H9 (cell line): Measurements from ENCODE around the gene ENOX1. TPM values are rescaled to one million over a fixed set of nuclear protein-coding genes. Genes with fewer than 3 reads are reported as not detected.

Source experiments
- DNase-seq: peaks from one replicate; pipeline ENCODE4 v3.0.0-alpha.2; 2017
- H2AFZ ChIP-seq: one replicate; pipeline ENCODE4 v1.6.1; 2013; ENCODE audit warnings: mild to moderate bottlenecking, low read length, control low read depth, moderate library complexity
- H2AK5ac ChIP-seq: 2 replicates; pipeline ENCODE4 v1.6.1; 2013; ENCODE audit warnings: low read length, control low read depth, mixed read lengths; ENCODE audit not compliant: insufficient read length
- H2BK120ac ChIP-seq: one replicate; pipeline ENCODE4 v1.6.1; 2013; ENCODE audit warnings: low read depth, mild to moderate bottlenecking, low read length, control low read depth, inconsistent platforms; ENCODE audit not compliant: poor library complexity, severe bottlenecking
- H2BK12ac ChIP-seq: 2 replicates; pipeline ENCODE4 v1.6.1; 2013; ENCODE audit warnings: low read length, control low read depth, mixed read lengths, low read depth; ENCODE audit not compliant: insufficient read length
- H2BK15ac ChIP-seq: 2 replicates; pipeline ENCODE4 v1.6.1; 2013; ENCODE audit warnings: low read depth, low read length, control low read depth
- H2BK20ac ChIP-seq: one replicate; pipeline ENCODE4 v1.6.1; 2013; ENCODE audit warnings: low read depth, mild to moderate bottlenecking, low read length, control low read depth, inconsistent platforms; ENCODE audit not compliant: poor library complexity, severe bottlenecking
- H2BK5ac ChIP-seq: 2 replicates; pipeline ENCODE4 v1.6.1; 2013; ENCODE audit warnings: low read length, control low read depth, mixed read lengths; ENCODE audit not compliant: insufficient read length
- H3K14ac ChIP-seq: 2 replicates; pipeline ENCODE4 v1.6.1; 2013; ENCODE audit warnings: low read length, control low read depth; ENCODE audit not compliant: insufficient read depth
- H3K18ac ChIP-seq: 2 replicates; pipeline ENCODE4 v1.6.1; 2013; ENCODE audit warnings: low read depth, mild to moderate bottlenecking, mixed read lengths, low read length, control low read depth; ENCODE audit not compliant: insufficient read length
- H3K23ac ChIP-seq: 2 replicates; pipeline ENCODE4 v1.6.1; 2013; ENCODE audit warnings: low read length, control low read depth, mixed read lengths, low read depth; ENCODE audit not compliant: insufficient read length
- H3K23me2 ChIP-seq: 2 replicates; pipeline ENCODE4 v1.6.1; 2013; ENCODE audit warnings: low read depth, mild to moderate bottlenecking, mixed read lengths, low read length, control low read depth; ENCODE audit not compliant: insufficient read length, poor library complexity, severe bottlenecking
- H3K27ac ChIP-seq: 2 replicates; pipeline ENCODE4 v1.5.1; 2013; ENCODE audit warnings: low read length, control low read depth, mixed read lengths, low read depth; ENCODE audit not compliant: insufficient read length
- H3K27me3 ChIP-seq: 2 replicates; pipeline ENCODE4 v1.6.1; 2013; ENCODE audit warnings: low read length, control low read depth, inconsistent platforms; ENCODE audit not compliant: insufficient read depth
- H3K4ac ChIP-seq: 2 replicates; pipeline ENCODE4 v1.6.1; 2013; ENCODE audit warnings: low read depth, mild to moderate bottlenecking, control low read depth, inconsistent platforms, low read length, moderate library complexity
- H3K4me1 ChIP-seq: 2 replicates; pipeline ENCODE4 v1.6.1; 2013; ENCODE audit warnings: low read length, control low read depth, inconsistent platforms; ENCODE audit not compliant: insufficient read depth
- H3K4me2 ChIP-seq: 2 replicates; pipeline ENCODE4 v1.6.1; 2013; ENCODE audit warnings: low read length, control low read depth, mixed read lengths; ENCODE audit not compliant: insufficient read length, insufficient read depth
- H3K56ac ChIP-seq: 2 replicates; pipeline ENCODE4 v1.6.1; 2013; ENCODE audit warnings: low read depth, mild to moderate bottlenecking, mixed read lengths, low read length, control low read depth; ENCODE audit not compliant: insufficient read length
- H3K79me1 ChIP-seq: 2 replicates; pipeline ENCODE4 v1.6.1; 2013; ENCODE audit warnings: low read depth, mild to moderate bottlenecking, moderate library complexity, low read length, control low read depth, inconsistent platforms; ENCODE audit not compliant: insufficient read depth, poor library complexity, severe bottlenecking
- H3K79me2 ChIP-seq: 2 replicates; pipeline ENCODE4 v1.6.1; 2013; ENCODE audit warnings: low read length, control low read depth, inconsistent platforms; ENCODE audit not compliant: insufficient read depth
- H3K9ac ChIP-seq: 2 replicates; pipeline ENCODE4 v1.6.1; 2013; ENCODE audit warnings: low read length, control low read depth, mixed read lengths; ENCODE audit not compliant: insufficient read length; ENCODE audit errors: extremely low read depth
- H3K9me3 ChIP-seq: one replicate; pipeline ENCODE4 v1.6.1; 2013; ENCODE audit warnings: low read depth, low read length, inconsistent platforms; ENCODE audit not compliant: control insufficient read depth
- H3T11ph ChIP-seq: one replicate; pipeline ENCODE4 v1.6.1; 2013; ENCODE audit warnings: mild to moderate bottlenecking, low read length, control low read depth, inconsistent platforms
- H4K20me1 ChIP-seq: one replicate; pipeline ENCODE4 v1.6.1; 2013; ENCODE audit not compliant: control insufficient read depth, insufficient read length, insufficient read depth
- H4K5ac ChIP-seq: 2 replicates; pipeline ENCODE4 v1.6.1; 2013; ENCODE audit warnings: low read depth, mild to moderate bottlenecking, mixed read lengths, low read length, control low read depth; ENCODE audit not compliant: insufficient read length
- H4K8ac ChIP-seq: replicated peaks from 2 replicates; pipeline ENCODE4 v1.6.1; 2013; ENCODE audit warnings: low read length, control low read depth, mixed read lengths, low read depth; ENCODE audit not compliant: insufficient read length
- H4K91ac ChIP-seq: 2 replicates; pipeline ENCODE4 v1.6.1; 2013; ENCODE audit warnings: low read depth, mild to moderate bottlenecking, moderate library complexity, mixed read lengths, low read length, control low read depth; ENCODE audit not compliant: insufficient read length
- H3K27ac Mint-ChIP-seq, 3 experiments: 2 replicates in 2 of 3; 3 replicates in 1 of 3; pipeline ENCODE4 v1.8.0; 2020 to 2021; ENCODE audit warnings: mixed read lengths in 3 of 3, mild to moderate bottlenecking in 1 of 3, moderate library complexity in 1 of 3
- H3K27me3 Mint-ChIP-seq: 2 replicates; pipeline ENCODE4 v1.8.0; 2021; ENCODE audit warnings: low read depth, mild to moderate bottlenecking, moderate library complexity, mixed read lengths
- H3K36me3 Mint-ChIP-seq, 3 experiments: 2 replicates in 2 of 3; 3 replicates in 1 of 3; pipeline ENCODE4 v1.8.0; 2020 to 2021; ENCODE audit warnings: low read depth in 3 of 3, mixed read lengths in 3 of 3; ENCODE audit not compliant: insufficient read depth in 1 of 3
- H3K4me1 Mint-ChIP-seq, 2 experiments: 2 replicates each; pipeline ENCODE4 v1.8.0; 2020; ENCODE audit warnings: mixed read lengths in 2 of 2
- H3K4me3 Mint-ChIP-seq, 2 experiments: 2 replicates in 1 of 2; 3 replicates in 1 of 2; pipeline ENCODE4 v1.8.0; 2020 to 2021; ENCODE audit warnings: mild to moderate bottlenecking in 2 of 2, mixed read lengths in 2 of 2, moderate library complexity in 1 of 2
- H3K9me3 Mint-ChIP-seq, 2 experiments: 2 replicates in 1 of 2; 3 replicates in 1 of 2; pipeline ENCODE4 v1.8.0; 2020; ENCODE audit warnings: mild to moderate bottlenecking in 2 of 2, mixed read lengths in 2 of 2, moderate library complexity in 1 of 2
- CTCF ChIP-seq: fragments of 200-600 bp; sonication (generic); conservative IDR thresholded peaks from 3 replicates; pipeline ENCODE4 v1.8.0; 2021; ENCODE audit warnings: antibody characterized with exemption, mild to moderate bottlenecking
- WGBS: extraction: QIAGEN DNeasy Blood & Tissue Kit; methylation state at CpG from one replicate; pipeline ENCODE4 v1.1.7; 2013; ENCODE audit warnings: missing lambda C conversion rate, low lambda C conversion rate, mixed read lengths; ENCODE audit not compliant: insufficient read length; ENCODE audit errors: extremely low coverage; 5-methylcytosine and 5-hydroxymethylcytosine counted together
- total RNA-seq: library from RNA; stranded (reverse); gene quantifications from 2 replicates; pipeline ENCODE4 v1.2.1, GENCODE V29; 2021

The ENOX1 gene
- total RNA-seq, 1 experiment from 2014 or later, result 0.24 TPM

- Histone ChIP-seq H3K9me3 (no peaks in the 10 kb centered on the region), H3K18ac (no peak overlapping the region), H2AFZ (no peak overlapping the region), H2BK15ac (no peak overlapping the region), H3K27ac (no peak overlapping the region), H3K9ac (no peak overlapping the region), H4K8ac (no peak overlapping the region), H3K79me2 (no peaks in the 10 kb centered on the region), H3K23me2 (no peaks in the 10 kb centered on the region), H3K4me2 (no peak overlapping the region), H4K20me1 (peaks cover 3% of the 10 kb centered on the region), H2AK5ac (no peak overlapping the region), H4K5ac (no peak overlapping the region), H3K23ac (no peak overlapping the region), H2BK20ac (no peak overlapping the region), H3K4me1 (peaks cover 6% of the 10 kb centered on the region; the same call in 1 of the 2 replicates), H3K27me3 (no peaks in the 10 kb centered on the region), H2BK12ac (no peak overlapping the region), H2BK5ac (no peak overlapping the region), H3K14ac (no peak overlapping the region), H3K4ac (no peak overlapping the region), H3T11ph (no peak overlapping the region), H4K91ac (no peak overlapping the region), H3K79me1 (no peaks in the 10 kb centered on the region), H2BK120ac (no peak overlapping the region), H3K56ac (no peak overlapping the region)
- no peak for DNase-seq
- Mint-ChIP-seq H3K36me3 (no peaks in the 10 kb centered on the region), H3K27me3 (no peaks in the 10 kb centered on the region), H3K9me3 (no peaks in the 10 kb centered on the region), H3K4me3 (no peak overlapping the region), H3K27ac (no peak overlapping the region), H3K4me1 (peaks cover 13% of the 10 kb centered on the region in 2 experiments; a peak in 3 of 4 replicates)
- no CpG with 5 or more reads among the region's 4 CpGs for WGBS
- no peak for TF ChIP-seq CTCF
These were observed 511.9 kb downstream of the ENOX1 start for GRCh38 chr13:43274881-43275280.
